Measurements from ENCODE around the gene GOLGA7B.

The GOLGA7B gene

DNA sequence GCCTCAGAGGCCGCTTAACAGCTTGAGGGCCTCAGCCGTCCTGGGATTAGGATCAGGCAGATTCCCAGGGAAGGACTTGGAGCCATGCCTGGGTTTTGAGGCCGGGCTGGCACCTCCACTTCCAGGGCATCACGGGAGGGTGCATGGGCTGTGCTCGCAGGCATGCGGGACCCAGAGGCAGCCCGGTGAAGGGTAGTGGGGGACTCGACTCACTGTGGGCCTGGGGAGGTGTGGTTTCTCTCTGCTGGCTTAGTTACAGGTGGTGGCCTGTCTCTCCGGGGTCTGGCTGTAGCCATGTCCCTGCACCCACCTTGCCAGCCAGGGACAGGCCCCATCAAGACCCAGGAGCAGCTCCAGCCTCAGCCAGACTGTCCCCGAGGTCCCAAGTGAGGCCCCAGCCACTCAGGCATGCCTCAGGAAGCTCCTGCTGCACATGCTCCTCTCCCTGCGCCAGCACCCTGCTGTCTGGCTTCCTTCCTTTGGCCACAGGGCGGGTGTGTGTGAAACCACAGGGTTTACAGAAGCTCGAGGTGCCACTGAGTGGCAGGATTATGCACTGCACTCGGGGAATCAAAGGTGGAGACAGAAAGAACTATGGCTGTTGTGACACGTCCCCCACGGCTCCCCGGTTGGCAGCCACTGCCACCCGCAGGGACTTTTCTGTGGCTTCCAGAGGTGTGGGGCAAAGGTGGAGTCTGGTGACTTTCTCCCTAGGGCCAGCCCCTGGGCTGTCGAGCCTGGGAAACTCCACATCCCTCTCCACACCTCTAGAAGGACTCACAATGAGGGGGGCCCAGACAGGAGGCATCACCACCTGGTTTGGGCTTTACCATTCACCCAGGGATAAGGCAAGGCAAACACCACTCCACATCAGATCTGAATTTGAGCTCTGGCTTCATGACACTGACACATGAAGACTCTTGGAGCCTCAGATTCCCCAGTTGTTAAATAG lies 19.7 kb downstream of the GOLGA7B start:
- peak; percentile 27 for DNase-seq

DNA sequence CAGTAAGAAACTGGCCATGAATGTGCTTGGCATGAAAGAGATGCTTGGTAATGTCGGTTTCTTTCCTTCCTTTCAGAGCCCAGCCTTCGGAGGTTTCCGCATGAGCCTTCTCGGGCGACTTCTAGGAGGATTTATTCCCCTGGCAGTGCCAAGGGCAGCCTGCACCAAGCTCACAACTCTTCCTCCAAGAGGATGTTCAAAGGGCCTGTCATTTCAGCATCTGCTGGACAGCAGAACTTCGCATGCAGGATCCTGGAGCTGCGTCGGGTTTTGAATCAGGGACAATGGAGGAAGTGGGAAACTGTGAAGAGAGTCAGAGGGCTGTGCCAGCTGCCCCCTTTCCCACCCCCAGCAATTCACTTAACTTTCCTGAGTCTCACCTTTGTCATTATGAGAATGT lies 21.3 kb downstream of the GOLGA7B start:
- DNase-seq = no peak

DNA sequence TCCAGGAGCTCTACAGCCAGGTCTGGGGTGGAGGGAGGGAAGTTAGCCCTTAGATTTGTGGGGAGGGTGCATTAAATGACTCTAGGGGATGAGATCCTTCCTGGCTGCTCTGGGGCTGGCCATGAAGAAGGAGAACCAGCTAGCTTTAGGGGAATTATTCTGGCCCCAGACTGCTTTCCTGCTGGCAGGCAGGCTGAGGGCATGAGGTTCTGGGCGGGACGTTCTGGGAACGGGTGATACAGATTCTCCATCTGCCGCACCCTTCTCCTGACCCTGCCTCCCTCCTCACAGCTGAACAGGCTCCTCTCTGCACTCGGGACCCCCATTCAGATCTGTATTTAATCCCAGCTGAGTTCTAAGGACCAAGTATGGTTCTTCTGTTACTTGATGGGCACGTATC lies 23.9 kb downstream of the GOLGA7B start:
- no peak for DNase-seq

DNA sequence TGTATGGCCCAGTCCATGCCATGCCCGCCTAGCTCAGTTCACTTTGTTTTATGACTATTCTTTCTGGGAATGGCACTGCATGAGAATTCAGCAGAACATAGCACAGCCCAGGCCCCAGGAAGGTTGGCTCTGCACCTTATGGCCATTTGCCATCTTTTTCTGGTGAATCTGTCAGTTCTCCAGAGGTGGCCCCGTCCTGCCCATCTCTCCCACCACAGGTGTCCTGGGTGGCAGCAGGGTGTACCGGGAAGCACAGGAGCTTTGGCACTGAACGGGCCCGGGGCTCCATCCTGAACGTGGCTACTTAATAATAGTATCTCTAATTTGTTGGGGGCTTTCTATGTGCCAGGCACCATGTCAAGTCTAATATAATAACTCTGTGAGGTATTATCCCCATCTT lies 24.7 kb downstream of the GOLGA7B start:
- DNase-seq = no peak

DNA sequence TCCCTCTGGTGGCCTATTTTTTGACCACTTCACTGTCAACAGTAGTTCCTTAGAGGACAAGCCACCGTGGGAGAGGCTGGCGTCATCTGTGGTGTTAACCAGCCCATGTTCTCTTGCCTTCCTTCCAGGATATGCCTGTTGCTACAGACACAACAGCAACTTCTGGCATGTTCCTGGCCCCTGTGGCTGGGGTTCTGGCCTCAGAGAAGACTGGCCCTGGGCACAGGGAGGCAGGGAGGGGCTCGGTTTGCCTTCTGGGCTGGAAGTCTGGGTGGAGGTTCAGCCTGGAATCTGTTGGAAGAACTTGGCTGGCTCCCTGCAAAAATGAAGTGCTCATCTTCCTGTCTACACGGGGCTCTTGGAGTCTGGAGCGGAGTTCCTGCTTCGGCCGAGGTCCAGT lies 25.7 kb downstream of the GOLGA7B start:
- no peak for DNase-seq

DNA sequence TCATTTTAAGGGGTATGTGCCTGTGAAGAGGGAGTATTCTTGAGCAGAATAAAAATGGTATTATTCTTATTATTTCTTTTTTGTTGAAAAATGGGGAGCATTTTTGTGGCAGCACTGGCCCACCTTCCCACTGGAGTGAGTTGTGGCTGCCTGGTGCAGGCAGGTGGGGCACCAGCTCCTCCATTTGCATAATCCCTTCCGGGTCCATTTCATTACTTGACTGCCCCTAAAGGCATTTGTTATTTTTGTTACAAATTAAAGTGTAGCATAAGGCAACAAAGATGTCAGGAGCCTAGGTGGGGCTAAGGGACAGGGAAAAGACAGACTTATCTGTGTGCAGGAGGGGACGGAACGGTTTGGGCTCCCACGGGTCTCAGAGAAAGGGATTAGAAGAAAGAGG lies 26.8 kb downstream of the GOLGA7B start:
- no peak for DNase-seq

DNA sequence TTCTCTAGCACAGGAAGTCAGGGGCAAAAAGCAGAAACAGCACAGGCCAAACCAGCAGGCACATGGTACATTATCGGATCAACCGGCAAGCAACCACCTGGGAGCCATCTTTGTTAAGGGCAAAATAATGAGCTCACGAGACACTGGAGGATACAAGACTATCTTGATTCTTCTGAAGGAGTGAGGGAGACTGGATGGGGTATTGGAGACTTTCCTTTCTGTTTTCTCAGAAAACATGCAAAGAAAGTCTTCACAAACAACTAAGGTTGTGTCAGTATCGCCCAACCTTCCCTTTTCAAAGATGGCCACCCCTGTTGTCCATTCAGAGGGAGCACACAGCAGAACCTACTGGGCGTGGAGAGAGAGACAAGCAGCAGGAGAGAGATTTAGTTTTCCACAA lies 29.6 kb downstream of the GOLGA7B start:
- DNase-seq = no peak

DNA sequence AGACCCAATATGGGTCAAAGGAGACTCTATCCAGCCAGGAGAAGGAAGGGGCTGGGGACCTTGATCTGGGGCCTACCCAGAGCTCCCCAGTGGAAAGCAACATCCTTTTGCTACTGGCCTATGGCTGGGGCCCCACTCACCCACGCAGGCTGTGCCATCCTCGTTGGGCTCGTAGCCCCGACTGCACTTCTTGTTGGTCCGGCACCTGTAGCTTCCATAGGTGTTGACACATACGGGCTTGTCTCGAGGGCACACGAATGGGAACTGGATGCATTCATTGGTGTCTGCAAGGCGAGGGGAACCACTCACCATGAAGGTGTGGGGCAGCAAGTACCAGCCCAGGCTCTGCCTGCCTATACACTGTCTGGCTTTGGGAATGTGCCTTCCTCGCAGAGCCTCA lies 30.5 kb downstream of the GOLGA7B start:
- no peak for DNase-seq

DNA sequence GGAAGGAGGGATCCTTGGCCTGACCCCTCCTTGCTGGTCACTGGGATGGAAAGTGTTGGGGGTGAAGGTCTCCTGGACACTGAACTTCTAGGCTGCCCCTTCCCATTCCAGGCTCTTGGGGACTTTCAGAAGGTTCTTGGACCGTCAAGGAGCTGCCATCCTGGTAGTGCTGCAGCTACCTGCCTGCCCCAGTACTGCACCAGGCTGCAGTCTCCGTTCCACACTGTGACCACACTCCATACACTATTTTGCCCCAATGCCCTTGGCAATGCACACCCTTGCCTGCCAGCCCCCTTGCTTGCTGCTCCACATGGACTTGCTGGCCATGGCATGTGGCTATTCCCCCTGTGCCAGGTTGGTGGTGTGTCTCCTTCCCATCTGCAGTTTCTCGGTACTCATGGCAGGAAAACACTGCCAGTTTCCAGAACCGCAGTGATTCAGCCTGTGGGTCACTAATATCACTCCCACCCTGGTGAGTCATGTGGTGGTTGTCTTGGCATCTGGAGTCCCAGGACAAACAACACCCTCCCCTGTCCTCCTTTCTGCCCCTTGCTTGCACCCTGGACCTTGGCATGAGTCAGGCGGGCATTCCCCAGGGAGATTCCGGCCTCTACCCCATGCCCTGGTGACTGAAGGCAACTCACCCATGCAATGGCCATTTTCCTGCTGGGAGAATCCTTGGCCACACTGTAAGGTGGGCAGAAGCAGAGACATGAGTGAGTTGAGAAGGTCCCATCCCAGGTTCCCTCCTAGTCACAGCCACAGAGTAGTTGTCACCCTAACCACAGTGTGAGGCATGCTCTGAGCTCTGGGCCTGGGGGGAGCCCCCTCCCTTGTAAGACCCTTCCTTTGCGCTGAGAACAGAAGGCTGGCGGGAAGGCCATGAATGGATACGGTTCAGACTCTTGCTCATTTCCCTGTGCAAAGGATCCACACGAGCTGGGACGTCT lies 32.8 kb downstream of the GOLGA7B start:
- DNase-seq = no peak

DNA sequence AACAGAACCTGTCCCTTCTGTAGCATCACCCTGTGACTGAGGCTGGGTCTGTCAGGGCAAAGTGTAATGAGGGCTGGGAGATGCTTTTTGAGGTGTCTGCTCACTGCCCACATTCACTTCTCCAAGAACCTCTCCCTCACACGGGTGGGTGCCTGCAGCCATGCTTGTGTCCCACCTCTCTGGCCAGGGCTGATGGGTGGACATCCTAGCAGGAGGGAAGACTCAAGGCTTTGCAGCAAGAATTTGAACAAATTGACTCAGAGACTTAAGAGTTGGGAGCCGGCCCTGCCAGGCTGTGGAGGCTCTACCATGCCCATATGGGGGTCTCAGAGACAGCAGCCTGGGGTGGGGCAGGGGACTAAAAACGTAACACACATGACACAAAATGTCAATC lies 33.4 kb downstream of the GOLGA7B start:
- no peak for DNase-seq

GRCh38 chr10:97886286-97886685 lies 36.6 kb downstream of the GOLGA7B start:
- DNase-seq = no peak

- DNase-seq = no peak
Observed at GRCh38 chr10:97887399-97887798, 37.8 kb downstream of the GOLGA7B start.

DNA sequence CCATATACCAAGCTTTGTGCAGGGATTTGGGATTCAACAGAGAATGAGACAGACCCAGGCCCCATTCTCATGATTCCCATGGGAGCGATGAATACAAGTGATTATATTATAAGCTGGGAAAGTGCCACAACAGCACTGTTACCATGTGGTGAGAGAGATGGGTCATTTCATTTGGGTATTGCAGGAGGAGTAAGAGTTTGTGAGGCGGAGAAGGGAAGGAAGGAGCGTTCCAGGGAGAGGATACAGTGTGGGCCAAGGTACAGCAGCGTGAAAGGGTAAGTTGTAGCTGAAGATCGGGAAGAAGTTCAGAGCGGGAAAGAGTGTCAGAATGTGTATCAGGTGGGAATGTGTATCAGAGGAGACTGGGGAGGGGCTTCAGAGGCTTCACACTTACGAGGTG lies 38.5 kb downstream of the GOLGA7B start:
- DNase-seq = no peak

- DNase-seq = peak; percentile 30
Observed at GRCh38 chr10:97888641-97889262, 39.1 kb downstream of the GOLGA7B start.

- peak; percentile 41 for DNase-seq
Observed at GRCh38 chr10:97889461-97890265, 40.0 kb downstream of the GOLGA7B start.

DNA sequence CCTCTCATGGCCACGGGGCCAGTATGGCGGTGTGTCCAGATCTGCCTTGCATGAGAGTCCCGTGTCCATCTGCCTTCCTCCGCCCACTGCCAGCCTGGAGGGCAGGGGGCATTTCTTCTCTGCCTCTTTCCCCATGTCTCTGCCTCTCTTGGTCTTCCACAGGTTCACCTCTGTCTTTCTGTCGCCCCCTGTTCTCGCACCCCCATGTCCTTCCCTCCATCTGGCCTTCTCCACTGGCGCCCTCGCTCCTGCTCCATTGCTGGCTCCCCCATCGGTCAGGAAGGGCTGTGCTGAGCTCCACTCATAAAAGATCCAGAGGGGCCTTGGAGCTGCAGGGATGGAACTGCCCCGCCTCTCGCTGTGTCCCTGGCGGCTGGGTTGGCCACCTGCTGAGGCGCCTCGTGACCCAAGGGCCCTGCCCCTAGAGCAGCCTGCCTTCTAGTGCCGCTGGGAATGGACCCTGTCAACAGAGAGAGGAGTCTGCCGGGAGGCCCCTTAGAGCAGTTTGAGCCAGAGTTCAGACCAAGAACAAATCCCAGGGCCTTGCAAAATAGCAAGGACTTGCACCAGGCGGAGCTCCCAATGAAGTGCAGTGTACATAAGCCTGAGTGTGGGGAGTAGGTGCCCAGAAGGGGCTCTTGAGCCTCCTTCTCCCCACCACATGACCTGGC lies 42.0 kb downstream of the GOLGA7B start:
- DNase-seq = peak; percentile 10

DNA sequence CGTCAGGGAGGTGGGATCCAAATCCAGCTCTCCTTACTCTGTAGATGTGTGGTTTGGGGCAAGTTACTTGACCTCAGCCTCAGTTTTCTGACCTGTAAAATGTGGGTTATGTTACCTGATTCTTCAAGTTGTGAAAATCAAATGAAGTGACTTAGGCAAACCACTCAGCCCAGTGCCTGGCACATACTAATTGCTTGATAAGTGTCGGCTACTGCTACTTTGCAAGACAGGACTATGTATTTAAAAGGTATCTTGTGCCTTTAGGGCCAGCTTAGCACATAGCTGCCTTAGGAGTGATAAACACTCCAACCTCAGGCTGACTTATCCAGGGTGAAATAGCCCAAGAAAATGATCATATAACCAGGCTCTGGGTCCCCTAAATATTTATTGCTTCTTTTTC lies 42.9 kb downstream of the GOLGA7B start:
- no peak for DNase-seq

GRCh38 chr10:97892939-97893338 lies 43.3 kb downstream of the GOLGA7B start:
- no peak for DNase-seq

DNA sequence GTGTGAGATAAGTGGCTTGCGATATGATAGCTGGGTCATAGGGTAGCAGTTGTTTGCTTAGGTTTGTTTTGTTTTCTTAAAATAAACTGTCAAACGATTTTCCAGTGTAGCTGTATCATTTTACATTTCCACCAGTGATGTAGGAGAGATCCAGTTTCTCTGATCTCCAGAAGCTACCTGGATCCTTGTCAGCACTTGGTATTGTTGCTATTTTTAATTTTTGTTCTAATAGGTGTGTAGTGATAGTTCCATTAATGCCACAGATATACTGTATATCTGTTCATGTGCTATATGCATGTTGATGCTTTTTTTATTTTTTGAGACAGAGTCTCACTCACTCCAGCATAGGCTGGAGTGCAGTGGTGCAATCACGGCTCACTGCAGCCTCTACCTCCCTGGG lies 44.4 kb downstream of the GOLGA7B start:
- no peak for DNase-seq

DNA sequence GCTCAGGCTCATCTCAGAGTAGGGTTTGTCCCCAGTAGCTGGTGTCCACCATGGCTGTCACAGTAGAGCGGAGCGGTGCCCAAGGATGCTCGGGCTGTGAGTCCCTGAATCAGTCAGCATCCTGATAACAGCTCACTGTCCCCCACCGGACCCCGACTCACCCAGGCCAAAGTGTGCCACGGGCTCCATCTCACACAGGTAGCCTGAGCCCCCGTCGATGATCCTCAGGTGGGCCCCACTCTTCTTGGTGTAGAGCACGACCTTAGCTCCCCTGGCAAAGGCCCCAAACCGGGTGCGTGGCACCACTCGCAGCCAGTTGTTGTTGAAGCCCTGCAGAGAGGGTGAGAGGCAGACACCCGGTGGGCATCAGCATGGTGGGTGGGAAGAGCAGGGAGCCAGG lies 45.4 kb downstream of the GOLGA7B start:
- DNase-seq = no peak

- DNase-seq = no peak
Observed at GRCh38 chr10:97895915-97896314, 46.3 kb downstream of the GOLGA7B start.
